Hepatocyte (in vitro differentiated cells): Measurements from ENCODE around the gene NCOA3. TPM values are rescaled to one million over a fixed set of nuclear protein-coding genes. Genes with fewer than 3 reads are reported as not detected.
"Not testable (repeated sequence)": the region's sequence is repeated elsewhere in the genome, so short reads cannot be mapped to it uniquely, and the experiment has no call there.

Source experiments
- DNase-seq: peaks from one replicate; pipeline ENCODE4 v3.0.0-alpha.2; 2016; ENCODE audit warnings: low spot score
- H2AFZ ChIP-seq: fragments of 200-600 bp; sonication (generic); 2 replicates; pipeline ENCODE4 v1.6.0; 2016; ENCODE audit warnings: antibody characterized with exemption, mild to moderate bottlenecking
- H3K27ac ChIP-seq: fragments of 200-600 bp; sonication (generic); 2 replicates; pipeline ENCODE4 v1.5.1; 2016; ENCODE audit warnings: mild to moderate bottlenecking
- H3K27me3 ChIP-seq: fragments of 200-600 bp; sonication (generic); 2 replicates; pipeline ENCODE4 v1.6.1; 2016
- H3K36me3 ChIP-seq: fragments of 200-600 bp; sonication (generic); replicated peaks from 2 replicates; pipeline ENCODE4 v1.5.1; 2016; ENCODE audit warnings: low read depth; ENCODE audit not compliant: insufficient read depth
- H3K4me1 ChIP-seq: fragments of 200-600 bp; sonication (generic); 2 replicates; pipeline ENCODE4 v1.5.1; 2016; ENCODE audit warnings: mild to moderate bottlenecking, moderate library complexity; ENCODE audit not compliant: insufficient read depth
- H3K4me2 ChIP-seq: fragments of 200-600 bp; sonication (generic); 2 replicates; pipeline ENCODE4 v1.6.0; 2016
- H3K4me3 ChIP-seq: fragments of 200-600 bp; sonication (generic); 2 replicates; pipeline ENCODE4 v1.5.1; 2016; ENCODE audit warnings: mild to moderate bottlenecking
- H3K79me2 ChIP-seq: fragments of 200-600 bp; sonication (generic); 2 replicates; pipeline ENCODE4 v1.6.0; 2017; ENCODE audit warnings: mild to moderate bottlenecking
- H3K9me2 ChIP-seq: fragments of 200-600 bp; sonication (generic); replicated peaks from 2 replicates; pipeline ENCODE4 v1.6.0; 2017; ENCODE audit warnings: mild to moderate bottlenecking; ENCODE audit not compliant: insufficient read depth
- H3K9me3 ChIP-seq: fragments of 200-600 bp; sonication (generic); 2 replicates; pipeline ENCODE4 v1.5.1; 2016; ENCODE audit warnings: low read depth, mild to moderate bottlenecking
- H4K20me1 ChIP-seq: fragments of 200-600 bp; sonication (generic); 2 replicates; pipeline ENCODE4 v1.6.0; 2016; ENCODE audit warnings: mild to moderate bottlenecking; ENCODE audit not compliant: insufficient read depth, poor library complexity, severe bottlenecking
- EZH2 ChIP-seq: fragments of 200-600 bp; sonication (generic); IDR thresholded peaks from 2 replicates; pipeline ENCODE4 v1.6.1; 2016; ENCODE audit warnings: antibody characterized with exemption, mild to moderate bottlenecking, borderline replicate concordance
- EZH2phosphoT487 ChIP-seq: fragments of 200-600 bp; sonication (generic); IDR thresholded peaks from one replicate; pipeline ENCODE4 v1.6.1; 2018; ENCODE audit warnings: antibody characterized with exemption, mild to moderate bottlenecking, low read depth, moderate library complexity; ENCODE audit not compliant: unreplicated experiment, severe bottlenecking
- WGBS: methylation state at CpG from one replicate; pipeline ENCODE4 v1.1.6; 2016; ENCODE audit warnings: low lambda C conversion rate; ENCODE audit errors: missing lambda C conversion rate; 5-methylcytosine and 5-hydroxymethylcytosine counted together
- polyA plus RNA-seq: library from polyadenylated mRNA; unstranded; fragments of >200 nt; fragmentation: Nextera tagmentation; extraction: Ambion mirVana; gene quantifications from 2 replicates; pipeline ENCODE4 v1.2.1, GENCODE V29; 2016
- total RNA-seq: library from RNA; depleted of rRNA; stranded (reverse); fragments of >200 nt; gene quantifications from 2 replicates; pipeline ENCODE4 v1.2.3, GENCODE V29; 2014
- TF ChIP-seq, protein P1 (sequence below): fragments of 200-600 bp; sonication (generic); IDR thresholded peaks from 2 replicates; pipeline ENCODE4 v1.5.1; 2016; ENCODE audit warnings: antibody characterized with exemption, mild to moderate bottlenecking; ENCODE audit not compliant: poor library complexity

The NCOA3 gene
- total and polyA plus RNA-seq, 2 experiments from 2014 or later = 12.7 to 28.6 TPM

DNA sequence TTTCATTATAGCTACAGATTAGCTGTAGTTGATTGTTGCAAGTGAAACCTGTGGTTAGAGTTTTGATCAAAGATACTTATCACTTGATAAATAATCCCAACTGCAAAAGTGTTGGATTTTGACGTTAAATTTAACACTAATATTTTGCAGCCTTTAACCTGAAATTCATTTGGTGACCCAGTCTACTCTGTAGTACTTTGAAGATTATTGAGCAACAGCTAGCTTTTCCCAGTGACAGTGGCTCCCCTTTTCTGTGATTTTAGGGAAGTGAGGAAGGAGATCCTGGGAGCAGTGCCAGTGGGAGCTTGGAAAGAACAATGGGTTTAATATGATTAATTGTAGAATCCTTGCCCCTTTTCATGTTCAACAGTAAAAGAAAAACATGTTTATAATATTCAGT, 76.9 kb downstream of the NCOA3 start:
- H3K4me1 ChIP-seq = peaks cover 30% of the 10 kb centered on the region
- TF ChIP-seq EZH2phosphoT487 (no peak), EZH2 (no peak)
- TF ChIP-seq, protein P1, sequence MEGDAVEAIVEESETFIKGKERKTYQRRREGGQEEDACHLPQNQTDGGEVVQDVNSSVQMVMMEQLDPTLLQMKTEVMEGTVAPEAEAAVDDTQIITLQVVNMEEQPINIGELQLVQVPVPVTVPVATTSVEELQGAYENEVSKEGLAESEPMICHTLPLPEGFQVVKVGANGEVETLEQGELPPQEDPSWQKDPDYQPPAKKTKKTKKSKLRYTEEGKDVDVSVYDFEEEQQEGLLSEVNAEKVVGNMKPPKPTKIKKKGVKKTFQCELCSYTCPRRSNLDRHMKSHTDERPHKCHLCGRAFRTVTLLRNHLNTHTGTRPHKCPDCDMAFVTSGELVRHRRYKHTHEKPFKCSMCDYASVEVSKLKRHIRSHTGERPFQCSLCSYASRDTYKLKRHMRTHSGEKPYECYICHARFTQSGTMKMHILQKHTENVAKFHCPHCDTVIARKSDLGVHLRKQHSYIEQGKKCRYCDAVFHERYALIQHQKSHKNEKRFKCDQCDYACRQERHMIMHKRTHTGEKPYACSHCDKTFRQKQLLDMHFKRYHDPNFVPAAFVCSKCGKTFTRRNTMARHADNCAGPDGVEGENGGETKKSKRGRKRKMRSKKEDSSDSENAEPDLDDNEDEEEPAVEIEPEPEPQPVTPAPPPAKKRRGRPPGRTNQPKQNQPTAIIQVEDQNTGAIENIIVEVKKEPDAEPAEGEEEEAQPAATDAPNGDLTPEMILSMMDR = no peak
- no peak overlapping the region for H3K27ac ChIP-seq

GRCh38 chr20:47580686-47581085, 79.0 kb downstream of the NCOA3 start:
- H2AFZ ChIP-seq, H3K36me3 ChIP-seq, DNase-seq, H3K9me2 ChIP-seq, H3K9me3 ChIP-seq, H3K27me3 ChIP-seq, H3K4me3 ChIP-seq, H3K27ac ChIP-seq, H3K4me2 ChIP-seq, H4K20me1 ChIP-seq: not testable (repeated sequence)
- WGBS = 90% methylated on average over 7 of the region's 7 CpGs
- H3K4me1 ChIP-seq = peaks cover 19% of the 10 kb centered on the region
- peaks cover 71% of the 10 kb centered on the region for H3K79me2 ChIP-seq

More for the DNA sequence above, 76.9 kb downstream of the NCOA3 start:
- no peak overlapping the region for H3K4me3 ChIP-seq
- H3K27me3 ChIP-seq = no peaks in the 10 kb centered on the region
- 66% methylated on average over 1 of the region's 1 CpG for WGBS
- peaks cover 88% of the 10 kb centered on the region for H3K79me2 ChIP-seq
- H3K9me3 ChIP-seq = no peaks in the 10 kb centered on the region
- no peak overlapping the region for H2AFZ ChIP-seq
- no peak for DNase-seq
- no peaks in the 10 kb centered on the region for H3K36me3 ChIP-seq
- no peak overlapping the region for H3K4me2 ChIP-seq
- H4K20me1 ChIP-seq = peaks cover 3% of the 10 kb centered on the region
- H3K9me2 ChIP-seq = no peaks in the 10 kb centered on the region

DNA sequence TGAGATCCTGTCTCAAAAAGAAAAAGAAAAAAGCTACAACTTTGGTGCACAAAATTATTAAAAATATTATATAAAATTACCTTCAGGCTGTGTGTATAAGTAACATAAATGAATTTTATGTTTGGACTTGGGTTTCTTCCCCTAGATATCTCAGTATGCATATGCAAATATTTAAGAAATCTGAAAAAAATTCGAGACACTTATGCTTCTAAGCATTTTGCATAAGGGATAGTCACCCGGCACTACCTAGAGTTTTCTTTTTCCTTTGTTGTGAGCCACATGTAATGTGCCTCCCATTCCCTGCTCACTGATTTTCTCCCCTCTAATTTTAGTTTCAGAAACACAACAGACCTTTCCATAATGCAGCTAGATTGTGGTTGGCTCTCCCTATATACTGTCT, 79.4 kb downstream of the NCOA3 start:
- no peaks in the 10 kb centered on the region for H3K9me3 ChIP-seq
- H3K4me1 ChIP-seq = peaks cover 15% of the 10 kb centered on the region
- H3K9me2 ChIP-seq = no peaks in the 10 kb centered on the region
- no peak overlapping the region for H3K4me3 ChIP-seq
- 97% methylated on average over 2 of the region's 2 CpGs for WGBS
- H2AFZ ChIP-seq = no peak overlapping the region
- H4K20me1 ChIP-seq = peaks cover 3% of the 10 kb centered on the region
- no peaks in the 10 kb centered on the region for H3K36me3 ChIP-seq
- DNase-seq = no peak
- peaks cover 68% of the 10 kb centered on the region for H3K79me2 ChIP-seq
- no peaks in the 10 kb centered on the region for H3K27me3 ChIP-seq
- H3K4me2 ChIP-seq = no peak overlapping the region
- TF ChIP-seq EZH2 (no peak), EZH2phosphoT487 (no peak)
- TF ChIP-seq, protein P1 = no peak
- no peak overlapping the region for H3K27ac ChIP-seq

- Histone ChIP-seq H2AFZ (no peak overlapping the region), H3K36me3 (no peaks in the 10 kb centered on the region), H3K9me3 (no peaks in the 10 kb centered on the region), H3K4me3 (no peak overlapping the region), H3K27ac (no peak overlapping the region), H3K4me2 (no peak overlapping the region), H3K9me2 (no peaks in the 10 kb centered on the region), H4K20me1 (no peaks in the 10 kb centered on the region), H3K4me1 (no peaks in the 10 kb centered on the region), H3K79me2 (peaks cover 58% of the 10 kb centered on the region), H3K27me3 (no peaks in the 10 kb centered on the region)
- TF ChIP-seq, protein P1 = no peak
- TF ChIP-seq EZH2 (no peak), EZH2phosphoT487 (no peak)
- 95% methylated on average over 2 of the region's 2 CpGs for WGBS
- no peak for DNase-seq
Measured at GRCh38 chr20:47583551-47583950, 81.9 kb downstream of the NCOA3 start.
